Measurements from ENCODE around the gene PHLDB3.

- no peak for TF ChIP-seq CTCF (IDR thresholded peaks at IDR 0.05)
- no peak for TF ChIP-seq BHLHE40 (IDR thresholded peaks at IDR 0.05; ENCODE audit: low read depth, low read length)
- no peak for TF ChIP-seq POLR2AphosphoS2 (conservative IDR thresholded peaks at IDR 0.05; ENCODE audit: low read length)
- no peak for TF ChIP-seq ELK1 (IDR thresholded peaks at IDR 0.05; ENCODE audit: low read depth, low read length)
- no peak for TF ChIP-seq POLR2A (IDR thresholded peaks at IDR 0.05; ENCODE audit: low read length)
- no peak for TF ChIP-seq KDM5A (IDR thresholded peaks at IDR 0.05)
- TF ChIP-seq ZNF302 (CRISPR knock-in tag; IDR thresholded peaks at IDR 0.05) = no peak
- TF ChIP-seq HMGXB4 (CRISPR knock-in tag; IDR thresholded peaks at IDR 0.05; ENCODE audit: borderline replicate concordance) = no peak
- TF ChIP-seq USF2 (IDR thresholded peaks at IDR 0.05) = no peak
Observed at GRCh38 chr19:43510713-43511112, 6.2 kb upstream of the PHLDB3 start.
